Osteoblast (primary cell): Measurements from ENCODE around the gene TOR1A. TPM values are rescaled to one million over a fixed set of nuclear protein-coding genes. Genes with fewer than 3 reads are reported as not detected.

ENCODE experiments used
- DNase-seq: peaks from one replicate; pipeline ENCODE4 v3.0.0; 2011; ENCODE audit warnings: low spot score, mixed read lengths; ENCODE audit not compliant: insufficient read length; ENCODE audit errors: missing footprints
- H2AFZ ChIP-seq: 2 replicates; pipeline ENCODE4 v1.6.0; 2011; ENCODE audit warnings: mild to moderate bottlenecking, low read length
- H3K27ac ChIP-seq: 2 replicates; pipeline ENCODE4 v1.5.1; 2011; ENCODE audit warnings: mild to moderate bottlenecking, low read depth, low read length, moderate library complexity
- H3K27me3 ChIP-seq: 2 replicates; pipeline ENCODE4 v1.6.0; 2012; ENCODE audit warnings: mild to moderate bottlenecking, control low read depth, inconsistent platforms, low read length, moderate library complexity; ENCODE audit not compliant: insufficient read depth
- H3K36me3 ChIP-seq: 2 replicates; pipeline ENCODE4 v1.5.1; 2011; ENCODE audit warnings: mild to moderate bottlenecking, low read length, control low read depth, moderate library complexity; ENCODE audit not compliant: insufficient read depth
- H3K4me1 ChIP-seq: 2 replicates; pipeline ENCODE4 v1.5.1; 2011; ENCODE audit warnings: mild to moderate bottlenecking, low read length, control low read depth, moderate library complexity; ENCODE audit not compliant: insufficient read depth
- H3K4me2 ChIP-seq: 2 replicates; pipeline ENCODE4 v1.6.0; 2011; ENCODE audit warnings: mild to moderate bottlenecking, low read length; ENCODE audit not compliant: insufficient read depth
- H3K4me3 ChIP-seq: fragments of 200-600 bp; sonication (generic); 3 replicates; pipeline ENCODE4 v1.5.1; 2012; ENCODE audit warnings: mild to moderate bottlenecking, low read length, inconsistent platforms; ENCODE audit not compliant: insufficient read depth
- H3K79me2 ChIP-seq: 2 replicates; pipeline ENCODE4 v1.6.0; 2012; ENCODE audit warnings: mild to moderate bottlenecking, low read length, control low read depth, inconsistent platforms; ENCODE audit not compliant: insufficient read depth
- H3K9me3 ChIP-seq: 2 replicates; pipeline ENCODE4 v1.5.1; 2011; ENCODE audit warnings: low read depth, low read length, control low read depth
- H4K20me1 ChIP-seq: 2 replicates; pipeline ENCODE4 v1.6.0; 2012; ENCODE audit warnings: mild to moderate bottlenecking, low read length, control low read depth; ENCODE audit not compliant: insufficient read depth
- CTCF ChIP-seq: IDR thresholded peaks from 2 replicates; pipeline ENCODE4 v1.5.1; 2011; ENCODE audit warnings: mild to moderate bottlenecking, low read depth, low read length, moderate library complexity; ENCODE audit errors: extremely low read depth
- total RNA-seq: library from RNA; depleted of rRNA; stranded (reverse); fragments of >200 nt; gene quantifications from 2 replicates; pipeline ENCODE4 v1.2.3, GENCODE V29; 2012

The TOR1A gene
- total RNA-seq, 1 donor: 52.1 TPM

GRCh38 chr9:129769669-129770068 lies 54.3 kb downstream of the TOR1A start:
- Histone ChIP-seq H3K4me3 (no peak overlapping the region), H3K27ac (no peak overlapping the region), H3K27me3 (no peaks in the 10 kb centered on the region), H3K4me1 (peaks cover 9% of the 10 kb centered on the region), H4K20me1 (no peaks in the 10 kb centered on the region), H3K9me3 (no peaks in the 10 kb centered on the region), H2AFZ (no peak overlapping the region), H3K36me3 (no peaks in the 10 kb centered on the region), H3K4me2 (no peak overlapping the region), H3K79me2 (no peaks in the 10 kb centered on the region)
- no peak for TF ChIP-seq CTCF
- DNase-seq: no peak

- H2AFZ ChIP-seq: no peak overlapping the region
- peaks cover 7% of the 10 kb centered on the region for H3K4me1 ChIP-seq
- H3K4me3 ChIP-seq: no peak overlapping the region
- H3K9me3 ChIP-seq: no peaks in the 10 kb centered on the region
- no peaks in the 10 kb centered on the region for H3K36me3 ChIP-seq
- no peak for DNase-seq
- no peaks in the 10 kb centered on the region for H3K27me3 ChIP-seq
- no peak overlapping the region for H3K27ac ChIP-seq
- no peak overlapping the region for H3K4me2 ChIP-seq
- H4K20me1 ChIP-seq: no peaks in the 10 kb centered on the region
- TF ChIP-seq CTCF: no peak
- H3K79me2 ChIP-seq: no peaks in the 10 kb centered on the region
Measured at GRCh38 chr9:129768486-129768885, 55.5 kb downstream of the TOR1A start.

GRCh38 chr9:129765764-129766317 lies 58.1 kb downstream of the TOR1A start:
- DNase-seq: no peak
- H3K4me3 ChIP-seq: no peak overlapping the region
- no peak overlapping the region for H2AFZ ChIP-seq
- no peaks in the 10 kb centered on the region for H3K36me3 ChIP-seq
- H3K4me2 ChIP-seq: no peak overlapping the region
- H3K4me1 ChIP-seq: peaks cover 30% of the 10 kb centered on the region
- no peaks in the 10 kb centered on the region for H4K20me1 ChIP-seq
- no peaks in the 10 kb centered on the region for H3K9me3 ChIP-seq
- no peaks in the 10 kb centered on the region for H3K27me3 ChIP-seq
- no peak for TF ChIP-seq CTCF
- no peak overlapping the region for H3K27ac ChIP-seq
- H3K79me2 ChIP-seq: no peaks in the 10 kb centered on the region

- H4K20me1 ChIP-seq: no peaks in the 10 kb centered on the region
- no peak overlapping the region for H3K4me3 ChIP-seq
- H3K9me3 ChIP-seq: no peaks in the 10 kb centered on the region
- H3K27ac ChIP-seq: peak overlapping the region; percentile 96
- no peaks in the 10 kb centered on the region for H3K79me2 ChIP-seq
- peaks cover 30% of the 10 kb centered on the region for H3K4me1 ChIP-seq
- peak overlapping the region; percentile 62 for H3K4me2 ChIP-seq
- H2AFZ ChIP-seq: peak overlapping the region; percentile 83
- H3K36me3 ChIP-seq: no peaks in the 10 kb centered on the region
- no peaks in the 10 kb centered on the region for H3K27me3 ChIP-seq
- TF ChIP-seq CTCF: no peak
- peak; percentile 56 for DNase-seq
Measured at GRCh38 chr9:129762985-129763926, 60.7 kb downstream of the TOR1A start.
